ENCODE data around the gene NELL2. TPM values are rescaled to one million over a fixed set of nuclear protein-coding genes. Genes with fewer than 3 reads are reported as not detected.

NELL2 gene
- total RNA-seq, 1 donor from 2014 or later, result 0.20 TPM

- no peak for DNase-seq (ENCODE audit: low read depth)
These were observed 257.2 kb downstream of the NELL2 start for GRCh38 chr12:44618946-44619345.

GRCh38 chr12:44616402-44616801, 259.7 kb downstream of the NELL2 start:
- DNase-seq (ENCODE audit: low read depth), result no peak

- DNase-seq (ENCODE audit: low read depth), result no peak
These were observed 264.6 kb downstream of the NELL2 start for GRCh38 chr12:44611538-44611937.

DNA sequence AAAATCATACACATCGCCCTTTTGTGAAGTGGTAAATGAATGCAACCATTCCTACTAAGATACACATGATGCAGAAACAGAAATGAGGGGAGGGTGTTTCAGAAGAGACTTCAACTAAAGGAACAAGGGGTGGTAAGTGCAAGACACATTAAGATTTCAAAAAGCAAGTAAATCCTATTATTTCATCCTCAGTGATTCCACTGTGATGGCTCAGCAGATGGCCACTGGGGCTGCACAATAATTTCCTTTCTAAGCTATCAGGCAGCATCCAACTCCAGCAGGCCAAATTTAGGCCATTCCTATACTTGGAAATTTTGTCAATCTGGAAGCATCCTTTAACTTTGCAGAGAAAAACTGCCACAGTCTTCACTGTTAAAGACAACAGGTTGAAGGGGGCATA, 272.4 kb downstream of the NELL2 start:
- DNase-seq (ENCODE audit: low read depth), result no peak

GRCh38 chr12:44592626-44593025, 283.5 kb downstream of the NELL2 start:
- DNase-seq (ENCODE audit: low read depth), result no peak

DNA sequence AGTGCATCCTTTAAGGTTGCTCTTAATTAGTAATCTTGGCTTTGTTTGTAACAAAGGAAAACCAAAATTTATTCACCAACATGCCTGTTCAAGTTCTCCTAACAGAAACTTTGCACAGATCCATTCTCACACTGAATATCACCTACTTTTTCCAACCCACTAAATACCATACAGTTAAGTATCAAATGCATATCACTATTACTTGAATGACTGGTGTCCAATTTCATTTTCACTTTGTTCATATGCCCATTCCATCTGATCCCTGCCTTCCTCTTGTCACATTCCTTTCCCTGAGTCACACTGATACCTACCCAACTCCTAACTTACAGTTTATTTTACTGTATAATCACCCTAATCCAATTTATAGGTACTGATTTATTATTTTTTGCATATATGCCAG, 286.4 kb downstream of the NELL2 start:
- peak; percentile 32 for DNase-seq (ENCODE audit: low read depth)

DNA sequence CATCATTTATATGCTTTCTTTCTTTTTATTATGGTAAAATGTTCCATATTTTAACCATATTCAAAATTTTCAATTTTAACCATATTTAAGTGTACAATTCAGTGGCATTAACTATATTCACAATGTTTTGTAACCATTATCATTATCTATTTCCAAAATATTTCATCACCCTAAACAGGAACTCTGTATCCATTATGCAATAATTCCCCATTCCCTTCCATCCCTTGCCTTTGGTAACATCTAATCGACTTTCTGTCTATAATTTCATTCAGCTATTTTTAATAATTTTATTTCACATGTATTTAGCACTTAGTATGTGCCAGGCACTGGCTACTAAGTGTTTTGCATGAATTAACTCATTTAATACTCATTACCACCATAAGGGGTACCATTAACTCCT, 287.5 kb downstream of the NELL2 start:
- no peak for DNase-seq (ENCODE audit: low read depth)

DNA sequence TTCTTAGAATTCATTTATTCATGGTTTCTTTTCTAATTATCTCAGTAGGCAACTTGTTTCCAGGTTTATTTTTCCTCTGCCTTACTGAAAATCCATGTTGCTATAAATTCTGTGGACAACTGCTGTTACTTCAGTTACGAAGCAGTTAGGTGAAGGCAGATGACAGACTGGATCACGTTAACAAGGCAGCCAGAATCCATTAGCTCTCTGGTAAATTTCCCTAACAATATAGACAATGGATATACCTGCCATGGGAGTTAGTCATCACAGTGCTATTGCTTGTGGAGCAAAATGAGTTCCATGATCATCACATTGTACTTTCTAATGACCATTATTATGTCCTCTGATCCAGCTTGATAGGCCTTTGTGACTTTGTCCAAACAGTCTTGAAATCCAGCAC, 291.5 kb downstream of the NELL2 start:
- no peak for DNase-seq (ENCODE audit: low read depth)

GRCh38 chr12:44582521-44582920, 293.6 kb downstream of the NELL2 start:
- DNase-seq (ENCODE audit: low read depth), result peak; percentile 13

DNA sequence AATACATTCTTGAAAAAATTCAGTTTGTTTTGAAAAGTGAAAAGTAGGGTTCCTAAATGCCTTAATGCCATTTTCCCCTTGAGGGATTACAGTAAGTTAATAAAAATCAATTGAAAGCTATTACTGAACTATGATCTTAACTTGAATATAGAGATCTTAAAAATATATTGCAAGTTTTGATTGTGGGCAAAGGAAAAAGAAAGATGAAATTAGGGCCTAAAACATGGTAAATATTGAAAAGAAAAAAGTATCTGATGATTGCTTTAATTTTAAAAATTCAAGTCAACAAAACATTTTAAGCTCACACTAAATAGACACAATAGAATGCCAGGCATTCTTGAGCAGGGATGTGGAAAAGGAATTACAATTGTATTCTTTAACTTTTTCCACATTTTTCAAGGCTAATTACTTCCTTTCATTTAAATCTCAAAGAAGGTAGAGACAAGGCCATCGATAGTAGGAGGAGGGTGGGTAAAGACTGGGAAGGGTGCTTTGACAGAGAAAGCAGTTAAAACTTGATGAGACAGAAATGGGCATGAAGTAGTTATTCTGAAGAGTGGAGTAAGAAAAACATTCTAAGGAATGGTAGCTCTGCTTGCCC, 294.4 kb downstream of the NELL2 start:
- peak; percentile 49 for DNase-seq (ENCODE audit: low read depth)

- no peak for DNase-seq (ENCODE audit: low read depth)
These were observed 301.5 kb downstream of the NELL2 start for GRCh38 chr12:44574586-44574985.

DNA sequence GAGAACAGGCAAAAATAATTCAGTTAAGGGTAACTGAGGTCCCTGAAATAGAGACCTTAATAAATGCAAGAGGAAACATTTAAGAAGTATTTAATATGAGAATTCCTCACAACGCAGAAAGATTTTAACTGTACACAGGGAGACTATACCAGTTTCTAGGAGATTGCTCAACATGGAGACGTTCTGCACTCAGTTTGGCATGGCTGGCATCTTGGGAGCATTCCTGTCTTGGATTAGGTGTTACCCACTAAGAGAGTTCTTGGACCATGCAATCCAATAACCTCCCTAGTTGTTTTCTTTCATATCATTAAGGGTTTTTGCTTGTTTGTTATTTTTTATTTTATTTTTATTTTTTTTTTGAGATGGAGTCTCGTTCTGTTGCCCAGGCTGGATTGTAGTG, 302.4 kb downstream of the NELL2 start:
- no peak for DNase-seq (ENCODE audit: low read depth)

DNA sequence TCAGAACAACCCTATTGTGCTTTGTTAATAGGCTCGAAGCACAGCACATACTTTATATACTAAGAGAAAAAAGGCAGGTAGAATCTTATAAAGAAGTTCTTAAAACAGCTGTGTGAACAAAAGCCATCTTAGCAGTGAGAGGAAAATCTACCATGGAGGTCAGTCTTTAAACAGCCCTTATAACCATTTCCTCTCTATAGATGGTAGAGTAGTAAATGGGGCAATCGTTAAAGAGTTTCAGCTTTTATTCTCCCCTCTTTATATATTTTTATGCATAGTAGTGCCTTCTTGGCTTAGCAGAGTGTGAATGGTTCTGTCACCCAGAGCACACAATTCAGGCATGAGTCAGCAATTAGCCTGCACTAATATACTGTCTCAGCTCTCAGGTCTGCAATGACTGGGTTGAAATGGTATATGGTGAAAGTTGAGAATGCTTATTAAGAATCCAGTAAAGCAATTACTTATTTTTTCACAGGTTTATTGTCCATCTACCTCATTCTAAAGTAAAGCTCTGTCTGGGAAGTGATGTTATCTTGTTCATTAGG, 305.0 kb downstream of the NELL2 start:
- DNase-seq (ENCODE audit: low read depth), result peak; percentile 46

GRCh38 chr12:44570036-44570583, 306.0 kb downstream of the NELL2 start:
- DNase-seq (ENCODE audit: low read depth), result no peak

- no peak for DNase-seq (ENCODE audit: low read depth)
These were observed 311.0 kb downstream of the NELL2 start for GRCh38 chr12:44565163-44565562.

DNA sequence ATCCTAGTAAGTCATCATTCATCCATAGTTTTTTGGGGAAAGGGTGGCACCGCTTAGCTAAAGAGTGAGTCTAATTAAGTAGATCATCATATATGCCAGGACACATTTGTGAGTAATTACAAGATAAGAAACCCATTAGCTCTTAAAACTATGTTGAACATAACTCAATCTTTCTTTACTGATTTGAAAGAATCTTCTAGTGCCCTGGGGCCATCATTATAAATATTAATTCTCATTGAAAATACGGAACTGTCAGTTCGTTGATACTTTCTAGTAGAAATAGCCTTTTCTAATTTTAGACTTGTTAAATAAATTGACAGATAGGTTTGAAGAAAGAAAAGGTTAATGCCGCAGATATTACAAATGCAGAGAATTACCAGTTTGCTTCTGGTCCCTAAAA, 312.6 kb downstream of the NELL2 start:
- DNase-seq (ENCODE audit: low read depth), result no peak

DNA sequence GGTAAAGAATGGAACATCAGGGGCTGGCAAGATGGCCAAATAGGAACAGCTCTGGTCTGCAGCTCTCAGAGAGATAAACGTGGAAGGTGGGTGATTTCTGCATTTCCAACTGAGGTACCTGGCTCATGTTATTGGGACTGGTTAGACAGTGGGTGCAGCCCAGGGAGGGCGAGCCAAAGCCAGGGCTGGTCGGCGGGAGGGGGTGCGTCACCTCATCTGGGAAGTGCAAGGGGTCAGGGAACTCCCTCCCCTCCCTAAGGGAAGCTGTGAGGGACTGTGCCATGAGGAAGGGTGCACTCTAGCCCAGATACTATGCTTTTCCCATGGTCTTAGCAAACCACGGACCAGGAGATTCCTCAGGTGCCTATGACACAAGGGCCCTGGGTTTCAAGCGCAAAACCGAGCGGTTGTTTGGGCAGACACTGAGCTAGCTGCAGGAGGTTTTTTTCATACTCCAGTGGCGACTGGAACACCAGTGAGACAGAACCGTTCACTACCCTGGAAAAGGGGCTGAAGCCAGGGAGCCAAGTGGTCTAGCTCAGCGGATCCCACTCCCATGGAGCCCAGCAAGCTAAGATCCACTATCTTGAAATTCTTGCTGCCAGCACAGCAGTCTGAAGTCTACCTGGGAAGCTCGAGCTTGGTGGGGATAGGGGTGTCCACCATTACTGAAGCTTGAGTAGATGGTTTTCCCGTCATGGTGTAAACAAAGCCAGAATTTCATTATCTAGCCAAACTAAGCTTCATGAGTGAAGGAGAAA, 317.6 kb downstream of the NELL2 start:
- DNase-seq (ENCODE audit: low read depth), result no peak

- no peak for DNase-seq (ENCODE audit: low read depth)
These were observed 320.7 kb downstream of the NELL2 start for GRCh38 chr12:44555454-44555853.

DNA sequence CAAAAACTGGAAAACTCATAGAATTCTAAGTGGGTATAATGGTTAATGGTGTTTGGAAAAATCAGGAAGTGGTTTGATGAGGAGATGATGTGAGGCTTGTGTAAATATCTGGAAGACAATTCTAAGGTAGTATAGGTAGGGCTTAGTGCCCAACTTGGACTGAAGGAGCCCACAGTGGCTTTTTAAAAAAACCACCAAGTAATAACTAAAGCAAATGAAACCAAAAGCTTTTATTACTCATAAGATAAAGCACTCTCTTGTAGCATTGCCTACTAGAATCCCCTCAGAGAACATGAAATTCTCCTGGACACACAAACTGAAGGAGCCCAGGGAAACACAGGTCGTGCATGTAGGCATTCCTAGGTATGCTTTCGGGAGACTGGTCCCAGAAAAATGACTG, 324.5 kb downstream of the NELL2 start:
- DNase-seq (ENCODE audit: low read depth), result no peak

- DNase-seq (ENCODE audit: low read depth), result no peak
These were observed 325.7 kb downstream of the NELL2 start for GRCh38 chr12:44550377-44550776.

DNA sequence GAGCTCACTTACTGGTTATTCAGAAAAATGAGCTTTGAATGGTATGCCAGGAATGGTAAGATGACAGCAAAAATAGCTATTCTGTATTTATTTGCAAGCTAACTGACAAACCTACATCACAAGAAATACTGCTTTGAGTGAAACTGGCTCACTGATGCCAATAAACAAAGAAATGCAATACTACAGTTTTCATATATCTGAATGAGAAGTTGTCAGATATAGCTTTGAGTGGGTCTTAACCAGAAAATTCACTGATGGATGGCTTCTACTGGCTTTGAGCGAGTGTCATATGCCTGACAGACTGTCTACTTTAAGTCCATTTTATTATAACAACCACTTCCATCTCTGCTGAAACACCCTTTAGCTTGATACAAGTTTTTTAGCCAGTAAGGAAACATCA, 330.1 kb downstream of the NELL2 start:
- no peak for DNase-seq (ENCODE audit: low read depth)

GRCh38 chr12:44544018-44544417, 332.1 kb downstream of the NELL2 start:
- DNase-seq (ENCODE audit: low read depth), result no peak

DNA sequence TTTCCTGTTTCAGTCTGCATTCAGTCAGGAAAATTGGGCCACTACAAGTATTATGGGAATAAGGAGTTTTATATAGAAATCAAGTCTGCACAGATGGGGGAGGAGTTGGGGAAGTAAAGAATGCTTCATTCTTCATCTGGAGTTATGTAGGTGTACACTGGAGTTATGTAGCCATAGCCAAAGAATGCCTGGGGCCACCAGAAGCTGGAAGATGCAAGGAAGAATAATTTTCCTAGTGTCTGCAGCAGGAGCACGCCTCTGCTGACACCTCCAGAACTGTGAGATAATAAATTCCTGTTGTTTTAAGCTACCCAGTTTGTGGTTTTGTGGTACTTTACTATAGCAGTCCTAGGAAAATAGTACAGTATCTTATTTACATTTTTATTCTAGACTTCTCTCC, 333.4 kb downstream of the NELL2 start:
- DNase-seq (ENCODE audit: low read depth), result no peak
